Measurements from ENCODE around the gene BANP.
"Not testable (repeated sequence)": the region's sequence is repeated elsewhere in the genome, so short reads cannot be mapped to it uniquely, and the experiment has no call there.

Gene BANP

GRCh38 chr16:88014954-88015805, 63.9 kb downstream of the BANP start:
- peak; percentile 22 for DNase-seq (ENCODE audit: low read depth, low spot score)

- no peak for DNase-seq (ENCODE audit: low read depth, low spot score)
Measured at GRCh38 chr16:88015806-88016140, 64.5 kb downstream of the BANP start.

GRCh38 chr16:88016386-88016785, 65.2 kb downstream of the BANP start:
- DNase-seq (ENCODE audit: low read depth, low spot score), result not testable (repeated sequence)

GRCh38 chr16:88016964-88017363, 65.7 kb downstream of the BANP start:
- no peak for DNase-seq (ENCODE audit: low read depth, low spot score)

GRCh38 chr16:88017587-88018101, 66.4 kb downstream of the BANP start:
- DNase-seq (ENCODE audit: low read depth, low spot score), result no peak

GRCh38 chr16:88018382-88018781, 67.1 kb downstream of the BANP start:
- not testable (repeated sequence) for DNase-seq (ENCODE audit: low read depth, low spot score)

- DNase-seq (ENCODE audit: low read depth, low spot score), result not testable (repeated sequence)
Measured at GRCh38 chr16:88019041-88019820, 68.0 kb downstream of the BANP start.

- no peak for DNase-seq (ENCODE audit: low read depth, low spot score)
Measured at GRCh38 chr16:88019821-88020515, 68.7 kb downstream of the BANP start.

- DNase-seq (ENCODE audit: low read depth, low spot score), result no peak
Measured at GRCh38 chr16:88020516-88020885, 69.3 kb downstream of the BANP start.

- DNase-seq (ENCODE audit: low read depth, low spot score), result not testable (repeated sequence)
Measured at GRCh38 chr16:88021041-88021970, 70.1 kb downstream of the BANP start.

- no peak for DNase-seq (ENCODE audit: low read depth, low spot score)
Measured at GRCh38 chr16:88022076-88023042, 71.1 kb downstream of the BANP start.

GRCh38 chr16:88023366-88023765, 72.1 kb downstream of the BANP start:
- DNase-seq (ENCODE audit: low read depth, low spot score), result no peak

- no peak for DNase-seq (ENCODE audit: low read depth, low spot score)
Measured at GRCh38 chr16:88023786-88024185, 72.6 kb downstream of the BANP start.

GRCh38 chr16:88024491-88025085, 73.4 kb downstream of the BANP start:
- peak; percentile 79 for DNase-seq (ENCODE audit: low read depth, low spot score)

- peak; percentile 58 for DNase-seq (ENCODE audit: low read depth, low spot score)
Measured at GRCh38 chr16:88025086-88025492, 73.9 kb downstream of the BANP start.

GRCh38 chr16:88025828-88026555, 74.8 kb downstream of the BANP start:
- not testable (repeated sequence) for DNase-seq (ENCODE audit: low read depth, low spot score)

GRCh38 chr16:88026964-88027938, 76.0 kb downstream of the BANP start:
- no peak for DNase-seq (ENCODE audit: low read depth, low spot score)

Measured in astrocyte of the hippocampus (primary cell).